ENCODE results near the gene CCDC117.
A peak's percentile ranks its signal among the peaks of the same experiment; 100 is the strongest.

The CCDC117 gene

GRCh38 chr22:28772633-28773460 is at the start of gene CCDC117:
Gene CCDC117 (plus strand): TSS chr22:28772695. CDS start chr22:28772850, 155 bp downstream.
- Mint-ChIP-seq H3K27me3 (ENCODE audit: low read depth, poor library complexity) (peaks cover 6% of the 10 kb centered on the region), H3K9me3 (peaks cover 17% of the 10 kb centered on the region), H3K4me3 (peak within 1 kb of the TSS; percentile 92), H3K4me1 (peaks cover 14% of the 10 kb centered on the region), H3K27ac (peak within 1 kb of the TSS; percentile 98), H3K36me3 (ENCODE audit: low read depth) (peaks cover 43% of the 10 kb centered on the region)
- DNase-seq, result peak; percentile 89
- no peak for TF ChIP-seq CTCF (IDR thresholded peaks at IDR 0.05)

GRCh38 chr22:28728002-28728401 is 44.5 kb upstream of the CCDC117 start:
- Mint-ChIP-seq H3K36me3 (ENCODE audit: low read depth) (peaks cover 65% of the 10 kb centered on the region), H3K9me3 (no peaks in the 10 kb centered on the region), H3K27ac (peak overlapping the region; percentile 90), H3K4me3 (no peak overlapping the region), H3K4me1 (peaks cover 21% of the 10 kb centered on the region), H3K27me3 (ENCODE audit: low read depth, poor library complexity) (no peaks in the 10 kb centered on the region)
- TF ChIP-seq CTCF (IDR thresholded peaks at IDR 0.05), result no peak
- DNase-seq, result no peak

- Mint-ChIP-seq H3K9me3 (no peaks in the 10 kb centered on the region), H3K4me1 (peaks cover 21% of the 10 kb centered on the region), H3K4me3 (no peak overlapping the region), H3K27me3 (ENCODE audit: low read depth, poor library complexity) (no peaks in the 10 kb centered on the region), H3K27ac (peak overlapping the region; percentile 90), H3K36me3 (ENCODE audit: low read depth) (peaks cover 65% of the 10 kb centered on the region)
- DNase-seq, result no peak
- TF ChIP-seq CTCF (IDR thresholded peaks at IDR 0.05), result no peak
These were observed 43.7 kb upstream of the CCDC117 start for GRCh38 chr22:28728621-28729313.

- Mint-ChIP-seq H3K9me3 (no peaks in the 10 kb centered on the region), H3K4me3 (no peak overlapping the region), H3K36me3 (ENCODE audit: low read depth) (peaks cover 61% of the 10 kb centered on the region), H3K4me1 (peaks cover 21% of the 10 kb centered on the region), H3K27ac (peak overlapping the region; percentile 84), H3K27me3 (ENCODE audit: low read depth, poor library complexity) (no peaks in the 10 kb centered on the region)
- no peak for TF ChIP-seq CTCF (IDR thresholded peaks at IDR 0.05)
- DNase-seq, result no peak
These were observed 42.3 kb upstream of the CCDC117 start for GRCh38 chr22:28730179-28730578.

- no peak for TF ChIP-seq CTCF (IDR thresholded peaks at IDR 0.05)
- Mint-ChIP-seq H3K27me3 (ENCODE audit: low read depth, poor library complexity) (no peaks in the 10 kb centered on the region), H3K27ac (no peak overlapping the region), H3K36me3 (ENCODE audit: low read depth) (peaks cover 37% of the 10 kb centered on the region), H3K9me3 (no peaks in the 10 kb centered on the region), H3K4me1 (peaks cover 16% of the 10 kb centered on the region), H3K4me3 (no peak overlapping the region)
- no peak for DNase-seq
These were observed 38.1 kb upstream of the CCDC117 start for GRCh38 chr22:28734393-28734792.

All from nephron progenitor cell (in vitro differentiated cells).